GM19351 (cell line): ENCODE measurements around the gene NID1.
"Not testable (repeated sequence)": the region's sequence is repeated elsewhere in the genome, so short reads cannot be mapped to it uniquely, and the experiment has no call there.

Experiments
- ATAC-seq: cut with Tn5 transposase; IDR thresholded peaks from one replicate; pipeline ENCODE4 v1.9.1; 2021; ENCODE audit warnings: mild to moderate bottlenecking, moderate library complexity; ENCODE audit not compliant: unreplicated experiment

NID1 gene

DNA sequence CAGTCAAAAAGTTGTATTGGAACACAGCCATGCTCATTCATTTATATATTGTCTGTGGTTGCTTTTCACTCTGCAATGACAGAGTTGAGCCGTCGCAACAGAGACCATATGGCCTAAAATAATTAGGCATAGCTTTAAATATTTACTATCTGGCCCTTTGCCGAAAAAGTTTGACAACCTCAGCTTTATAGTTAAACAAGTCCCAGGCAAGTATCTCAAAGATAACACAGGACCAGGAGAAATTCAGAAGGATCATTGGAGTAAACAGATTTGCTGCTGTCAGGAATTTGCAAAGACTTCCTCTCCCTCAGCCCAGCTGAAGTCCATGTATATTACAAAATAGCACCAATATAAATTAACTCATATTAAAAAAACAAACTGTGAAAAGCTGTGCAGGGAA, 34.4 kb downstream of the NID1 start:
- no peak for ATAC-seq

DNA sequence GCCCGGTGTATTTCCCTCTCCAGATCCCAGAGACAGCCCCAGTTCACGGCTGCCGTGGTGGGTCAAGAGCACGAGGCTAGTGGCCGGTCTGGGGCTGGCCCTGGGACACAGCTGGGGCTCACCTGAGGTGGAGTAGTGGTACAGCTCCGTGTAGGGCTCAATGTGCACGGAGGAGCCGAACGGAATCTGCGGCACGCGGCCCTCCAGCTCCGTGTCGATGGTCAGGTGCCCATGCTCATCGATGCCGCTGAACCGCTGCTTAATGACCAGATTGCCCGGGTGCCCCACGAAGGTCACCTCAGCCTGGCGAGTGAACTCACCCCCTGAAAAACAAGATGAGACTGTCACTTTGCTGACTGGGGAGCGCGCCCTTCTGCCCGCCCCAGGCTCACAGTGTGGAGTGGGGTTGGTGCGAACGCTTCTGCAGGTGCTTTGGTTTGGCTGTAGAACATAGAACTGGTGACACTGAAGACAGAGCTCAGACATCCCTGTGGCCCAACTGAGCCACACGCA, 35.4 kb downstream of the NID1 start:
- ATAC-seq = no peak

DNA sequence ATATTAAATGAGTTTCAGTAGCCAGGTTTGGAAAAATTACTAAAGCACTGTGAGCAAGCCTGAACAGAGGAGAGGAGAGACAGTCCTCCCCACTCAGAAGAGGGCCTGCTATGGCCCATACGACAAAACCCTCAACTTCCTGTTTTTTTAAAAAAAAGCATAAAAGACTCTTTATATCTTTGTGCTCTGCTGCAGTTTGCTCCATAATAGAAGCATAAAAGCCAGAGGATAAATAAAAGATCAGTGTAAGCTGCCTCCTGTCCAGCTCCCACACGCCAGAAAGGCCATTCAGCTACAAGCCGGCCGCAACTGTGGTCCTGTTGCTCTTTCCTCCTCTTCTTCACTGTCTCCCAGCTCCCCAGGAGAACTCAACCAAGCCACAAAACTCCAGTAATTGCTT, 37.8 kb downstream of the NID1 start:
- ATAC-seq = no peak

DNA sequence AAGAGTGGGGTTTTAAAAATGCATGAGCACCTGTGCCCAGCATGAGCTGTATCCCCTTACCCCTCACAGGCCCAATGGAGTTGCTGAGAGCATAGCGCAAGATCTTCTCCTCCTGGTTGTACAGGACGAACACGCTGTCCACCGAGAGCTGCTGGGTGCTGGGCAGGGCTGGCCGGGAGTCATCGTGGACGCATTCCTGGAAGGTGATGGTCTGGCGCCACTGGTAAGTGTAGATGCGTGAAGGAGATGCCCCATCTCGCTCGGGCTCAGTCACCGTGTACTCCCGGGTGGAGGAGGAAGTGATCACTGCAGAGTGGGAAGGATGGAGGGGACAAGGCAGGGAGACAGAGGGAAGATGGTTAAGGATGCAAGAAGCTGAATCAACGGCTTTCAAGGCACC, 39.1 kb downstream of the NID1 start:
- no peak for ATAC-seq

DNA sequence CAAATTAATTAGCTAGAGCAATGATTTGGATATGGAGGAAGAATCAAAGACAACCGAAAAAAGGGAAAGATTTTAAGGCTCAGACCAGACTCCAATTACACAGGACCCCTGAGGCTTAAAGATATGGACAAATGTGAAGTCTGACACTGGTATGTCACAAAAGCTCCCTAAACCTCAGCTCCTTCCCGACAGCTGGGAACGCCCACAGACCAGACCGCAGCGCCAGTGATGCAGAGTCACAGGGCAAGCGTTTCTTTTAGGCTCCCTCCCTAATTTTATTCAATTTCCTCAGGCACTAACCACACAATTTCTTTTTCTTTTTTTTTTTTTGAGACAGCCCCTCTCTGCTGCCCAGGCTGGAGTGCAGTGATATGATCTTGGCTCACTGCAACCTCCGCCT, 40.2 kb downstream of the NID1 start:
- ATAC-seq = no peak

DNA sequence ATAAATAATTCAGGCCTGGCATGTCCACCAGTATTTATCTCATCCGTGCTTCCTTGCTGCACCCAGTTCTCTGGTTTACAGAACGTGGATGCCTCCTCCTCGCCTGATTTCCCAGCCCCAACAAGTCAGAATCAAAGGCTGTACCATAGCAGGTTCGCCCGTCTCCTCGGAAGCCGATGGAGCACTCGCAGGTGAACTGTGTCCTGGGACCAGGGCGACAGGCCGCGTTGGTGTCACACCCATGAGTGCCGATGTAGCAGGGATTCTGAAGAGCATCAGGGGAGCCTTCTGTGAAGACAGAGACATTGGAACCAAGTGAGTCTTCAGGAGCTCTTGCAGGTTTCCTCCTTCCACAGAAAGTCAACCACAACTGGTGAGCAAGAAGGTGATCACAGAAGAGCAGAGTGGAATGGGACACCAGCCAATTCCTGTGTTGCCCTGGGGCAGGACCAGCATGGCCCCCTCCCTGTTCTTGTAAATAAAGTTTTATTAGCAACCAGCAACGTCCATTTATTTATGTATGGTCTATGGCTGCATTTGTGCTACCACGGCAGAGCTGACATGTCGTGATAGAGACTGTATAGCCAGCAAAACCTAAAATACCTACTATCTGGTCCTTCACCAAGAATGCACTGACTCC, 40.8 kb downstream of the NID1 start:
- ATAC-seq = no peak

DNA sequence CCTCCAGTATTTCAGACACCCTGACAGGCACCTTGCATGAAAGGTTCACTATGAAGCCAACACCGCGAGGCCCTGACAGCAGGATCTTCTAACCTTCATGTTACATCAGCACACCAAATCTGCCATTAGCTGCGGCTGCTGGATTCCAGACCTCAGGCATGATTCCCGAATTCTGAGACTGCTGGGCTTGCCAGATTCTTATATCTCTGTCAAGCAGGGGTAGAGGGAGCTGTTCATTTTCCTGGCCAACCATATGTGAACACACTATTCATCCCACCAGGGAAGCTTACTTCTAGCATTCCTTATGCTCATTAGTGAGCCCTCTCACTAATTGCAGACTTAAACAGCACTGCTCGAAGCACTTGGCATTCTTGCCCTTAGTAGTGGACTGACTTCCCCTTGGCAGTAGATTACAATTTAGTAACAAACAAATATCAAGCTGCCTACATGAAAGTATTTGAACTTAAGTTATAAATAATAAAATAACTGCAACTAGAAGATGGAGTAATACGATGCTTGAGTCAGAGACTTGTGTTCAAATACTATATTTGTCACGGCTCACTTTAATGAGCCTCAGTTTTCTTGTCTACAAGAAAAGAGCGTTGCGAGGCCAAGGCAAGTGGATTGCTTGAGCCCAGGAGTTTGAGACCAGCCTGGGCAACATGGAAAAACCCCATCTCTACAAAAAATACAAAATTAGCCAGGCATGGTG, 43.3 kb downstream of the NID1 start:
- ATAC-seq = no peak

DNA sequence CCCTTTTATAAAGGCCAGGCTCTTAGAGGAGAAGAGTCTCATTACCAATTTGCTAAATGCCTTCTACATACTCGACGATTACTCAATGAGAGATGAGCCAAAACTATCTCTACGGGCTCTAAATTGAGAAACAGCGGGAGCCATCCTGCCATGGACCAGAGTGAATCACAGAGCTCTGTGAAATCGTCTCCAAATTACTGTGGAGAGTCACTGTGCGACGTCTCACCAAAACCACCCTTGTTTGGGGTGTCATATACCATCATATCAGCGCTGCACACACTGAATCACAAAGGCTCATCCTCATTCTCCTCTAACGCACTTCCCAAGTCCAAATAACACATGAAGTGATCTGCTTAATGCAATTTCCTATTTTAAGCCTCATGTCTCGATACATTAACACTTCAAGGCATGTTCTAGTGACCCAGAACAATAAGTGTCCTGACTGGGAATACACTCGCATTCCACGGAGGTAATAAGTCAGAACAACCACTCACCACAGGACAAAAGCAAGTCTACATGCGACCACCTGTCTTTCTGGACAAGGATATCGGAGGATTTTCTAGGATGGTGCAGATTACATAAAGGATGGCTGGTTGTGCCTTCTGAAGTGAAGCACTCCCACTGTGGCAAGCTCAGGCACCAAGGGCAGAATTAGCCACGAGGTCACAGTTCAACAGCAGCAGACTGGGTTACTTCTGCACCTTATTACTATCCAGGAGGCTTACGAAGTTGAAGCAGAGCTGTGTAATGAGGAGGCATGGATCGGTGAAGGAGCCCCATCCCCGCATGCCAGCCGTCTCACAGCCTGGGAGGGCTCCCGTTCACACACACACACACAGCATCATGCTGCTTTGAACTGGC, 44.3 kb downstream of the NID1 start:
- ATAC-seq = no peak

DNA sequence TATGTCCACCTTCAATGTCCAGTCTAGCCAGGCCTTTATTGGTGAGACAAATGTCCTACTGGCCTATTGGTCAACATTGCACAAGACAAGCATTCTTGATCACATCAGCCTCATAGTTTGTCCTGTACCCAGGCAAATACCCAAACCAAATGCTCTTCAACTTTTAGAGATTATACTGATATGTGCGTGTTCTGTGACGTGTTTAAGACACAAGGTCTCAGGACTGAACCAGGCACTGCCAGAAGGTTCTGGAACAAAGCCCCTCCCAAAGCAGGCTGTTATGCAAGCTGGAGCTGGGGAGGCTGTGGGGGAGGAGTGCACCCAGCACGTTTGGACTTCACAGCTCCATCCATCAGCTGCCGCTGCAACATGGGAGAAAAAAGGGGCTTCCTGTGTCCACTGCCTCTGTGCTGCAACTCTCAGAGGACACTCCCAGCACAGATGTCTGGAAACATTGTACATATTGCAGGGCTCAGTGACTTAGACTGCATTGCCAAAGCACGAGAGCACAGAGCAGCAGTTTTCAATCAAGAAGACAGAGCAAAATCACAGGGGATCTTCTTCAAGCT, 45.9 kb downstream of the NID1 start:
- ATAC-seq = no peak

DNA sequence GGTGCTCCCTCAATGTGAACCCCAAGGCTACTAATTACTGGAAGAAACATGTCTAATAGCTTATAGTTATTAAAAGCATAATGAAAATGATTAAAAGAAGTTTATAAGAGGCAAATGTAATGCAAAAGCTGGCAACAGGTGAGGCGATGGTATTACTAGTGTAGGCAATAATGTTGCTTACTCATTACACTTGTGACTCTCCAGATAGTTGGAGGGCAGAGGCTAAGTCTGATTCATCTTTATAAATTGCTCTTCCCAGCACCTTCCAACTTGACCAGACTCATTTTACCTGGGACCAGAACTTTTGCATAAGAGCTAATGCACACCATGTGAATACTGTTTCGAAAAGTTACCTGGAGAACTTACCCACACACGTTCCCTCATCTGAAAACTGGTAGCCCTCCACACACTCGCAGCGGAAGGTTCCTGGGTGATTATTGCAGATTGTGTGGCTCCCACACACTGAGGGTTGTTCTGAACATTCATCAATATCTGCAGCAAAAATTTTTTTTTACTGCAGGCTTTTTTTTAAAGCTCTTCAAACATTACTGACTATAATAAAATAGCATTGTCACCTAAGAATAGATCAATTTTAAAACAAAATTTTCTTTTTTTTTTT, 48.0 kb downstream of the NID1 start:
- ATAC-seq = no peak

DNA sequence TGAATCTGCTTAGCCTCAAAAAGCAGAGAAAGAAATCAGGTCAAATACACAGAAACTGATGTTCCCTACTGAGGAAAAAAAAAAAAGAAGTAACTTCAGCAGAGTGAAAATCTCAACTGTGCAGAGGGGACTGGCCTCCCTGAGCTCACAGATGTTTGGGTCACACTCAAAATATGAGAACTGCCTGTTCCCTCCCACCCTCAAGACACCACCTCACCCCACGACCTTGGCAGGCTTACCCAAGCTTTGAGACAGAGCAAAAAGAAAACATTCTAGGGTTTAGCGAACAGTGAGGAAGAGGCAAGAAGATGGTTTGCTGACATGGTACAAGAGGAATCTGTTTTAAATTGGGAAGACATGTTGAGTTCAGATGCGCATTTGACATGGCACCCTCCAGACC, 48.8 kb downstream of the NID1 start:
- no peak for ATAC-seq

DNA sequence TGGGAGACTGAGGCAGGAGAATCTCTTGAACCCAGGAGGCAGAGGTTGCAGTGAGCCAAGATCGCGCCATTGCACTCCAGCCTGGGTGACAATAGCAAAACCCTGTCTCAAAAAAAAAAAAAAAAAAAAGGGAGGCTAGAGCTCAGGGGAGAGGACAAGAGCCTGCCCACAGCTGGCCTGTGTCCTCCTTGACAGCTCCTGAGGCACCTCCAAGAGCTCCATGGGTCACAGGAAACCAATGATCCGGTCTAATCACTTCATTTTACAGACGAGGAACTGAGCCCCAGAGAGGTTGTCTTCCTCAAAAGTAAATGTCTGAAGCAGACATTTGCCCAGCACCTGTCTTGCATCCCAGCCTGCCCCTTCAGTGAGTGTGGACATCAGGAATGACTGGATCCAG, 49.4 kb downstream of the NID1 start:
- no peak for ATAC-seq

DNA sequence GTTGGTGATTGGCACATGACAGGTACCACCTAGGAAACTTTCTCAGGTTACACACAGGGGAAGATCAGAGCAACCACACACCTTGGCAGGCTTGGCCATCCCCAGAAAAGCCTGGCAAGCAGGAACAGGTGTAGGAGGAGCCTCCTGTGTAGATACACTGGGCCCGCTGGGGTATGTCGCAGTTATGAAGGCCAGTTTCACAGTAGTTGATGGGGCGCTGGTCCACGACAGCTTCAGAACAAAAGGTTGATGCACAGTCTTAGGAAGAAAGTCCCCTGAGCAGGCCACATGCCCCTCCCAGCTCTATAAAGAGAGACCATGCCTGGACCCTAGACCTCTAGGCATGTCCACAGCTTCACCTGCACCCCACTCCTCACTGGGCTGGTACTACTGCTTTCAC, 51.6 kb downstream of the NID1 start:
- no peak for ATAC-seq

DNA sequence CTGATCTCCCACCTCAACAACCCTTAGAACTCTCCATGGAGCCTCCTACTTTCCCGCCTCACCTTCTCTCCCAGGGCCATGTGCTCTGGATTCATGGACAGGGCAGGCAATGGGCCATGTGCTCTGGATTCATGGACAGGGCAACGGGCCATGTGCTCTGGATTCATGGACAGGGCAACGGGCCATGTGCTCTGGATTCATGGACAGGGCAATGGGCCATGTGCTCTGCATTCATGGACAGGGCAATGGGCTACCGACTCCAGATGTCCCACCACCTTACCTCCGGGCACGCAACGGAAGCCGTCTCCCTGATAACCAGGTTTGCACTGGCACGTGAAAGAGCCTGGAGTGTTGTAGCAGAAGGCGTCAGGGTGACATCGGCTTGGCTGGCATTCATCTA, 53.2 kb downstream of the NID1 start:
- ATAC-seq = no peak

DNA sequence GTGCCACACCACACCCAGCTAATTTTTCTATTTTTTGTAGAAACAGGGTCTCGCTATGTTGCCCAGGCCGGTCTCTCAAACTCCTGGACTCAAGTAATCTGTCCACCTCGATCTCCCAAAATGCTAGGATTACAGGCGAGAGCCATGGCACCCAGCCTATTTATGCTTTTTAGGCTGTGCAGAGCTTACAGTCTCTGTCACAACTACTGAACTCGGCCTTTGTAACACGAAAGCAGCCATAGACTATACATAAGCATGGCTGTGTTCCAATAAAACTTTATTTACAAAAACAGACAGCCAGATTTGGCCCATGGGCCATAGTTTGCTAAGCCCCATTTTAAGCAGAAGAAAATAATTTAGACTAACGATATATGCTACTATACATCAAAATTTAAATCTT, 54.4 kb downstream of the NID1 start:
- ATAC-seq = no peak

DNA sequence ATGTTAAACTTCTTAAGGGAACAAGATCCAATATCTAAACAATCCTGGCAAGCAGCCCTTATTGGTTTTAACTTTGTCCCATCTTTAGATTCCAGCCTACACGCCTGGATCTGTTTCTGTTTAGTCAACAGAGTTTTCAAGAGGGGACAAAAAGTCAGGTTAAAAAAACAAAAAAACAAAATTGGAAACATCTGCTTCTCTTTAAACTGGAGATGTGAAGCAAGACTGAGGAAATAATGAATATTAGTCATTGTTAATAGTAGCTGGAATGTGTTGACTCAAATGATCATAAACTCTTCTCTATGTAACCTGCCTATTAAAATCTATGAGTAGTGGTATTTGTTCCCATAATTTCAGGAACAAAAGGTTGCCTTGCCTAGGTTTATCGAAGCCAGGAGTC, 55.0 kb downstream of the NID1 start:
- no peak for ATAC-seq

DNA sequence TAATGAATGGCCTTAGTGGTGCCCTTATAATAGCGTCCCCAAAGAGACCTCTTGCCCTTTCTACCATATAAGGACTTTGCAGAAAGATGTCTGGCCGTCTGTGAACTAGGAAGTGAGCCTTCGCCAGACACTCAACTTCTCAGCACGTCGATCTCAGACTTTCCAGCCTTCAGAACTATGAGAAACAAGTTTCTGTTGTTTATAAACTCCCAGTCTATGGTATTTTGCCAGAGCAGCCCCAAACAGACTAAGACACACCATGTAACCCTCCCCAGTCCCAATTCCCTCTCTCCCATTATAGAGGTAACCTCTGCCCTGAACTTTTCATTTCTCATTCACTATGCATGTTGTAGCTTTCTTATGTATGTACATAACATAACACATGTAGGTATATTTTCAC, 55.7 kb downstream of the NID1 start:
- no peak for ATAC-seq

DNA sequence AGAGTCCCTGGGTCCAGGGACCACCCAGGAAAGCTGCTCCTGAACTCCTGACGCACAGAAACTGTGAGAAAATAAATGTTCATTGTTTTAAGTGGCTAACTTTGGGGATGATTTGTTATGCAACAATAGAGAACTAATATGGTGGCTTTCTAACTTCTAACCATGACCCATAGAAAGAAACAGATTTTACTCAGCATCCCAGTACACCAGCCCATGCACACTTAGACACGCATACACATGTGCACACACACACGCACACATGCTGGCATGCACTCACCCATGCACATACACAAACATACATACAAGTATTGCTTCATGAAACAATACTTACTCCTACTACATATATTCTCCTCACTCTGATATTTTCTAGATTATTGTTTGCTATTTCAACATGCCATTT, 57.1 kb downstream of the NID1 start:
- no peak for ATAC-seq

DNA sequence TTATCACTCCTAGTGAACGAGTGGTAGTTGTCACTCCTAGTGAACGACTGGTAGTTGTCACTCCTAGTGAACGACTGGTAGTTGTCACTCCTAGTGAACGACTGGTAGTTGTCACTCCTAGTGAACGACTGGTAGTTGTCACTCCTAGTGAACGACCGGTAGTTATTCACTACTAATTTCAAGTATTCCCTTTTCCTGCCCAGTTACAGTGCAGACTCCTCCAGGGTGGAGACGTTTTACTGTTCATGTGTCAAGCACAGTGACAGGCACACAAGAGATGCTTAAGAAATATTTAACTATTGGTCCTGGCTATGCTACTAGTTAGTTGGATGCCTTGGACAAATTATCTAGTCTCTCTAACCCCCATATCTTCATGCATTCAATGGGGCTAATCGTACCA, 61.8 kb downstream of the NID1 start:
- not testable (repeated sequence) for ATAC-seq

DNA sequence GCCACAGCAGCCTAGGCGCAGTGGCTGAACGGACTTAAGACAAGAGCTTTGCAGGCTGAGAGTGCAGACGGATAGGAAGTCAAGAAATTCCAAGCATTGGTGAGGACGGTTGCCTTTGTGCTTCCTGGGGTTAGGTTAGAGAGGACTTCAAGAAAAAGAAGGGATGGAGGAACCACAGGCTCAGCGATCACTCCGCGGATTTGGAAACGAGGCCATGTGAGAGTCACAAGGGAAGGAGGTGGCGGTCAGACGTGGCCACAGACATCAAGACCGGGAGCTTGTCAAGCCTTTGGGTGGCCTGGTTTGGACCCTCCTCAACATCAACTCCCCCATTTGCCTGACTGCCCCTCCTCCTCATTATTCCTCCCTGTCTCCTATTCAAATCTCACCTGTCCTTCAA, 62.3 kb downstream of the NID1 start:
- no peak for ATAC-seq

DNA sequence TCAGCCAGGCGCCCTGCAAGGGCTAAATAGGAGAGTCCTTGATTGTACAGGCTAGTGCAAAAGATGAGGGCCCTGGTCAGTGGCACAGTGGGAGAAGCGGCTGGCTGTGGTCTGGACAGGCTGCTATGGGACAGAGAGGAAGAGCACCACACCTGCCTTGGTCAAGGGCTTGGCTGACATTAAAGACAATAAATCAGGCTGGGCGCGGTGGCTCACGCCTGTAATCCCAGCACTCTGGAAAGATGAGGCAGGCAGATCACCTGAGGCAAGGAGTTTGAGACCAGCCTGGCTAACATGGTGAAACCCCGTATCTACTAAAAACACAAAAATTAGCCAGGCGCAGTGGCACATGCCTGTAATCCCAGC, 62.9 kb downstream of the NID1 start:
- no peak for ATAC-seq
